Hypothalamus (tissue), 51 donors: ENCODE measurements around the gene RAB22A.
A peak's percentile ranks its signal among the peaks of the same experiment; 100 is the strongest.

Experiments used
- DNase-seq, 51 donors: peaks; one replicate each; lab custom pipeline; 2025; lab: John Stamatoyannopoulos, UW

RAB22A gene, protein sequence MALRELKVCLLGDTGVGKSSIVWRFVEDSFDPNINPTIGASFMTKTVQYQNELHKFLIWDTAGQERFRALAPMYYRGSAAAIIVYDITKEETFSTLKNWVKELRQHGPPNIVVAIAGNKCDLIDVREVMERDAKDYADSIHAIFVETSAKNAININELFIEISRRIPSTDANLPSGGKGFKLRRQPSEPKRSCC

DNA sequence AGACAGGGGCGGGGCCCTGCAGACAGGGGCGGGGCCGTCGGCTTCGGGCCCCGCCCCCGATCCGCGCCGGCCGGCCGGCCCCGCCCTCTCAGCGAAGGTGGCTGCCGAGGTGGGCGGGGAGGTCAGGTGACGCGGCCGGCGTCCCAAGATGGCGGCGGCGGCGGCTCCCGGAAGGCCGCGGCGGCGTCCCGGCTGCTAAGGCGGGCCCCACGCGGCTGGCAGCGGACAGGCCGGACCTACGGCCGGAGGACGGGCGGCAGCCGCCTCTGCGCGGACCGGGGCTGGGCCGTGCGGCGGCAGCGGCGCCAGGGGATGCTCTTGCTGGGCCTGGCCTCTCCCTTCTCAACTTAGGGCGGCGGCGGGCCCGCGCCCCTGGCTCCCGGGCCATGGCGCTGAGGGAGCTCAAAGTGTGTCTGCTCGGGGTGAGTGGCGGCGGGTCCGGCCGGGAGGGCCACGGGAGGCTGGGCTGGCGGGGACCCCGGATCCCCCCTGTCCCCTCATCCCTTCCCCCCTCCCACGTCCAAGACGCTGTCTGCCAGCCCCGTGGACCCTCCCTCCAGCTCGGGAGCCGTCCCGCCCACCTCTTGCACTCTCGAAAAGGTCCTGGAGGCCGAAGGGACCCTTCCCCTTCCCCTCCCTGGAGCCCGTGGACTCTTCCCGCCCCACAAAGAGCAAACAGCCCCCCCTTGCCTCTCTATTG is at the start of gene RAB22A:
Gene RAB22A, plus strand, starts transcription at position 125 of the 700 bp plus-strand sequence. Its CDS starts 262 bp downstream, at position 387.
- peak in 47 of 51 donors; percentile 17 to 83 (median 57) for DNase-seq

DNA sequence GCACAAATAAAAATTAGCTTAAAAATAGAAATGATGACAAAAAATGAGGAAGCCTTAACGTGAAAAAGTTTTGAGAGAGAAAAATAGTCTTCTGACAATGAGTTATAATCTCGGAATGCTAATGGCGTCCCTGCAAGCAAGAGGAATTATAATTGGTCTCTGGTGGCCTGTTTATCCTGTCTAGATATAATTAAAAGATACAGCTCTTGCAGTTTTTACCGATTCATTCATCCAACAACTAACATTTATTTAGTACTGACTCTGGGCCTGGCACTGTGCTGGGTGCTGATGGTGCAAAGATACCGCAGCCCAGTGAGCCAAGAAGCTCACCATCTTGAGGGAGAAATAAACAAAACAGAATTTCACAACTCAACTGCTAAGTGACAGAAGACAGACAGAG is 49.5 kb upstream of the RAB22A start:
- no peak for DNase-seq

DNA sequence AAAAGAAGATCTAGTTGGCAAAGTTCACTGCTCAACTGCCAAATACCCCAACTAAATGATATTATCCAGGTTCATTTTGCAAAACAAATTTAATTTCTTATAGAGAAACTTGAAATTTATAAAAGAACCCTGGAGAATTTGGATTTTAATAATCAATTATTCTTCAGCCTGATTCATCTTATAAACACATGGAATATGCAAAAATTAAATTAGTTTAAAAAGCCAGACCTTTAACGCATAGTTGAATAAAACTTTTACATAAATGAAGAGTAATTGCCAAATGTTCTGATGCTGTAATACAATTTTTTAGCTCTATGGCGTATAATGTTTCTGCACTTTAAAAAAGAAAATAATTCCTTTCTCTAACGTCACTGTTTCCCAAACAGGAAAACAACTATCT is 47.9 kb upstream of the RAB22A start:
- DNase-seq = no peak

DNA sequence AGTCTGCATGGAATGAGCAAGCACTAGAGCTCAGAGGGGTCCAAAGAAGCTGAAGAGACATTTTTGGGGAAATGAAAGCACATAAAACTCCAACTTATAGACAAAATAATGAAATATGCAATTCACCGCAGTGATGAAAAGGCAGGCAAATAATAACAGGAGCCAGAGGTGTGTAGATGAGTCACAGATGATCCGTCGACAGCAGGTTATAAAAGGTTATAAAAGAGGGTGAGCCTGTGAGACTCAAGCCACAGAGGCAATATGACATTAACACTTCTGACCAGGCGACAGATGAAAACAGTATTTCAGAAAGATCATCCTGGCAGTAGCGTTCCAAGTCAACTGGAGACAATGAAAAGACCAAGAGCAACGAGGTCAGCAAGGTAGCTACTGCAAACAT is 45.2 kb upstream of the RAB22A start:
- DNase-seq = no peak

DNA sequence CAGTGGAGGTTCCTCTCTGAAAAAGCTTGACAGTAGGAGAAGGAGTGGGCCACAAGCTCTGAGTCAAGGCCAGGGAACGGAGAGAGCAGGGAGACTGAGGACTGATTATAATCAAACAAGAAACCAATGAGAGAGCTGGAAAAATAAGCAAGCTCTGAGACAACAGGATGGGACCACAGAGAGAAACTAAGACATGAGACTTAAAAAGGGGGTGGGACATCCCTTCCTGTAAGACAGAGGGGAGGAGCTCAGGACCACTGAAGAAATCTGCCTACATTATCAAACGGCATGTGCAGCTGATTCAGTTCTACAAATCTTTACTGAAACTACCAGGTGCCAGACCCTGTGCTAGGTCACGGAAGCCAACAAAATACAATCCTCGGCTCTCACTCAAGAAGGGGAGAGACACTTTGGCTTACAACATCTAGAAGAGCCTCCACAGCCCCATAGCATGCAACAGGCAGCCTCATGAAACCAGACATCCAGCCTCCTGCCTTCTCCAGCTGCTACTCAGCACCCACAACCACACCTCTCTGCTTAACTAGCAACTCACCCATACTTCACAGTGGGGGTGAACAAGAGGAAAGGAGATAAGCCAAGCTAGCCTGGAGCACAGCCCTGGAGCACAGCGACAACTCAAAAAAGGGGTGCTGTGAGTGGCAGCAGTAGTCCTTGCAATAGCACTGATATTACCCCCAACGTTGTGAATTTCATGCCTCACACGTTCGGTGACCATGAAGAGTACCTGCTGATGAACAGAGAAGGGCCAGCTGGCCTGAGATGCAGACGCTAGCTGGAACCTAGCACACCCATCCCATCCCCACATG is 41.9 kb upstream of the RAB22A start:
- DNase-seq = no peak

DNA sequence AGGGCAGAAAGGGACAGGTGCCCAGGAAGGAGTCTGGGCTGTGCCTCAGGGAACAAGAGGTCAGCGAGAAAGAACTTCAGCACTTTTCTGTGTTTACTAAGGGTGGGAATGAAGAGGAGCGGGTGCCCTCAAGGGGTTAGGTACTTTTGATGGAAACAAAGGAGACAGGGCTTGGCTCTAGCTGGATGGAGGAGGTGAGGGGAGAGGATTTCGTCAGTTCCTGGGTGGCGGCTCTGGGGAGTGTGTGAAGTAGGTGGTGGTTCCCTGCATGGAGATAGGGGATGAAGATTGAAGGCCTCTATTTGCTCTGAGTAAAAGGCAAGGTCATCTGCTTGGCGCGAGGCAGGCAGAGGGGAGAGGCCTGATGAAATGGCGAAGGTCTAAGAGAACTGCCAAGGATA is 41.1 kb upstream of the RAB22A start:
- DNase-seq = no peak

DNA sequence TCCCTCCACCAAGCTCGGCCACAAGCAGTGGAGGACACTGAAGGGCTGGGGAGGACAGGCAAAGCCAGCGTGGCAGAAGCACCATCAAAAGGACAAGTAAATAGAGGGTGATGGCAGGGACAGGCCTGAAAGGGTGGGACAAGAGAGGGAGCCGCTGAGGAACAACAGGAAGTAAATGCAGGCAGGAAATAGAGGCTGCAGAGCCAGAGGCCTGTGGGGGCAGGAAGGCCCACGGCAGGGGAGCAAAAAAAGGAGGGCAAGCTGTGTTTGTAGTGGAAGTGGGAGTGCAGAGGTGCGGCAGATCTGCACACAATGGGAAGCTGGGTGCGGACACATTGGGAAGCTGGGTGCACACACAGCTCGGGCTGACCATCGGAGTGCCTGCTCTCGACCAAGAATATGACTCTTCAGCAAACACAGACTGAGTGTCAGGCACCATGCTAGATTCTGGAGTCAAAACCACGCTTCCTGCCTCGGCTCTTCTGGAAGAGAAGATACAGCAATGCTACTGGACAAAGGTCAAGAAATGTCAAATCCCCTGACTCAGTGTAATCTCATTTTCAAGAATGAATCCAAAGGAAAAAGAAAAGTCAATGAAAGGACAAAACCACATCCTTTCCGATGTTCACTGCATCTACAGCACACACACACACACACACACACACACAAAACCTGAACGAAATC is 40.4 kb upstream of the RAB22A start:
- no peak for DNase-seq

DNA sequence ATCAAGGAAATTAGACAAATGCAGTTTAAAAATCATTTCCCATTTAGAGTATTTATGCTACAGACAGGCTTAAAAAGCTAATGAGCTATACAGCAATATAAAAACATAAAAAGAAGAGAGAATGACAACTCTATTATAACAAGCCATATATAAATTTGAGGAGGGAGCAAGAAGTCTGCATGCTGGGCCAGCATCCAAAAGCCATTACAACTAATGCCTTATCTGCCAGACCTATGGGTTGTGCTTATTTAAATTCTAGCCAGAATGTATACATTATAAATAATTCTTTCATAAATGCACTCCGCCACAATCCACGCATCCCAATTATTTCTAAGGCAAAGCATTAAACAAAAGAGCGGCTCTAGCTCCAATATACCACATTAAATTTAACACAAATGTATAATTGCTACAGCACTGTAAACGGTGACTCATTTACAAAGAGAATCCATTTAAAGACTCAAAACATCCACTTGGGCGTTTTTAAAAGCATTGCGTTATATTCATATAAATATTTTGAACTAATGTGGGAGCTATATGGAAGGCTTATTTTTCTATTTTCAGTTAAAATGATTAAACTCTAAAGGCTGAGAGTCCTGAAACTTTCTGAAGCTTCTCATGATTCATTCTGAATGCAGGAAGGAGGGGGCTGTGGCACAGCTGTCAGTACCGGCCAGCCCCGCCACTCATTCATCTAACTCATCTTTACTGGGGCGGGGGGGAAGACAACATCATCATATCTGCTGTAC is 37.7 kb upstream of the RAB22A start:
- no peak for DNase-seq

DNA sequence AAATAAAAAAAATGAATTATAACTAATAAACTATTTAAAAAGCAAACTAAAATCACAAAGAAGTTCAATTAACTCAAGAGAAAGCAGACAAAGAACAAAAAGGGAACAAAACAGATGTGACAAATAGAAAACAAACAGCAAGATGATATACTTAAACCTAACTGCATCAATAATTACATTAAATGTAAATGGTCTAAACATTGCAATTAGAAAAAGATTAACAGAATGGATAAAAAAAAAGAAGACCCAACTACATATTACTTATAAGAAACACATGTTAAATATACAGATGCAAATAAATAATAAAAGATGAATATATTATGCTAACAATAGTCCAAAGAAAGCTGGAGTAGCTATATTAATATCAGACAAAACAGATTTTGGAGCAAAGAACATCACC is 35.1 kb upstream of the RAB22A start:
- DNase-seq = no peak

DNA sequence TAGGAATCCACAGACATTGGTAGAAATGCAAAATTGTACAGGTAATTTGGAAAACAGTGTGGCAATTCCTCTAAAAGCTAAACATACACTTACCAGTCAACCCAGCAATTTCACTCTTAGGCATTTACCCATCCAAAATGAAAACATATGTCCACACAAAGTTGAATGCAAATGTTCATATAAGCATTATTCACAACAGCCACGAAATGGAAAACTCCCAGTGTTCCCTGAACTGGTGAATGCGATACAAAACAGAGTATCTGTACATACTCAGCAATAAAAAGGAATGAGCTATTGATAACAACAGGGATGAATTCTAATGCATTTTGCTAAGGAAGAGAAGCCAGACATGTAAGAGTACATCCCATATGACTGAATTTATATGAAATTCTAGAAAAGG is 32.4 kb upstream of the RAB22A start:
- no peak for DNase-seq

DNA sequence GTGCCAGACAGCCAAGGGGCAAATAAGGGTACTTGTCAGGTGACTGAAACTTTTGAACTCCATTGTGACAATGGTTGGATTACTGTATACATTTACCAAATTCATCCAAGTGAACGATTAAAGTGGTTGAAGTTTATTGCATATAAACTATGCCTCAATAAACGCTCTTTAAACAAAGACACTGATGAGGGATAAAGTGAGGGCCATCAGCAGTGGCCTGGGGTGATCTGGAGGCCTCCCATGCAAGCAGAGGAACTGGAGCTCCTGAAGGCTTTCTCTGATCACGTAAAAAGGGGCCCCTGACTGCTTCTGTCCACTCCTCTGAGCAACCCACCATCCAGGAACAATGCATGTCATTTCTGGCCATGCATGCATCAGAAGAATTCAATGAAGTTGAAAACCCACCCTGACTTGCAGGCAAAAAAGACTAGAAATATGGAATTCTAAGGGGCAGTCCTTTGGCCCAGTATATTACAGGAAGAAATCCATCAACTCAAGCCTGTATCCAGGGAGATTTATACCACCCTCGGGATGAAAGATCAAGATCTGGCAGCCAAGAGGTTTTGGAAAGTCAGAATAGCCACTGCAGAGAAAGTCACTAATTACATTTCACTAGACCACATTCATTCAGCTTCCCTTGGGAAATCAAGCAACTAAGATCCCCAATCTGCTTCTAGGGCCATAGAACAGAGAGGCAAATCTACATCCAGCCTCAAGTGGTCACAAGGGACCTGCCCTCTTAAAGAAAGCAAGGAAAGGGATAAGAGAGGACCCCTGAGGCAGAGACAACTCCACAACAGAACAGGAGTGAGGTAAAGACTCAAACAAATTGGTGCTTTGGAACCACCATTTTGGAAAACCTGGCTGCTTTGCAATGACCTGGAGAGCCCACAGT is 31.7 kb upstream of the RAB22A start:
- no peak for DNase-seq

DNA sequence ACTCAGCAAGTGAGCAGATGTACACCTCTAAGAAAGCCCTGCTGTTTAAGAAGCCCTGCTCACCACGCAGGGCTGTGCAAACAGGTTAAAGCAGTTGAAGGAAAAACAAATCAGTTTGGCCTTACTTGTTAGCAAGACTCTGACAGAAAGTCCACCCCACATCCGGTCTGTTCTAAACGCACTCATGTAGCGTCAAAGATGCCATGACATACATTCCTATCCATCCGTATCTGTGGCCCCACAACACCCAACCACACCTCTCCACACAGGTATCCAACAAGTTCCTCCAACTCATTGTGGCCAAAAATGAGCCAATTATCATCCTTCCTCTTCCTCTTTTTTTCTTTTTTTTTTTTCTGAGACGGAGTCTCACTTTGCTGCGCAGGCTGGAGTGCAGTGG is 22.8 kb upstream of the RAB22A start:
- no peak for DNase-seq

DNA sequence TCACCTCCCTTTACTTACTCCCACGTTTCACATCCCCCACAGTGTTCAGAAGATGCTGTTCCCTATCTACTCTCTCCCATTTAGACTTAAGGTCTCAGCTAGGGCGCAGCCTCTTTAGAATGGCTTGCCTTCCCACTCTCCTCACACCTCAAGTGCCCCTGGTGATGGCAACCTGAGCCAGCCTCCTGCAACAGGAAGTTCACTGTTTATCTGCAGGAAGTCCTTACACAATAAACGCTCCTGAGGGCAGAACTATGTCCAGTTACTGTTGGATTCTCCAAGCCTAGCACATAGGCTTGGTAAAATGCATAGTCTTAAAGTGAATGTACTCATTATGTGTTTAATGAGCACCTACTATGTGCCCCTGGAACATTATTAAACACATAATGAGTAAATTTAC is 21.9 kb upstream of the RAB22A start:
- no peak for DNase-seq

DNA sequence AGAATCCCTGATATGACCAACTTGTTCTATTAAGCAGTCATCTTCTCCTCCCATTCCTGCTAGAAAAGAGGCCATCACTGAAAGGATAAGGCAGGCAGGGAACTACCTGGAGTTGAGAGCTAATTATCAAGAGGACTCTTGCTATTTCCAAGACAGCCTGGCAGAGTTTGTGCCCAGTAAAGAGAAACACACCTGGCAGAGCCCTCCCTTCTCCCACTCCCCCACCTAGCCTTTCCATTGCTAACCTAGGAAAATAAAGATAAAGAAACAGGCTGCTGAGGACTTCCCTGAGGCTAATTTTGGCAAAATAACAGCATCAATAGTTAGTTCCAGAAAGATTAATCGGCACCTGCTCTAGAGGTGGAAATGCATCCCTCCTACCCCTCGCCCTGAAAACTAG is 20.4 kb upstream of the RAB22A start:
- DNase-seq = no peak

DNA sequence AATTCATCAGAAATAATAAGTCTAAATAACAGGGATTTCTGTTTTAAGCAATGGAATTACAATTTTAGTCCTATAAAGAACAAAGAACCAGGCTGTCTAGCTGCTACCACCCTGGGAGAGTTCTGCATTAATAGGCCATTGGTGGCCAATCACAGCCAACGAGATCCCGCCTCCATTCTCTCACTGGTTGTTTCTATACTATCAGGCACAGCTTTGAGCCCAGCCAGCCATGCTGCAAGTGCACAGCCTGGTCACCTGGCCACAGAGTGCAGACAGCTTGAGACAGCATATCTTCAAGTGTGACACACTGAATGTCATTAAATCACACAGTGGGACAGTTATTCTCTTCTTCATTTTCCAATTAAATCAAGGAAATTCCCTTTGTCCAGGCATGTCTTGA is 16.1 kb upstream of the RAB22A start:
- DNase-seq = peak in 22 of 51 donors; percentile 5 to 71 (median 30)

DNA sequence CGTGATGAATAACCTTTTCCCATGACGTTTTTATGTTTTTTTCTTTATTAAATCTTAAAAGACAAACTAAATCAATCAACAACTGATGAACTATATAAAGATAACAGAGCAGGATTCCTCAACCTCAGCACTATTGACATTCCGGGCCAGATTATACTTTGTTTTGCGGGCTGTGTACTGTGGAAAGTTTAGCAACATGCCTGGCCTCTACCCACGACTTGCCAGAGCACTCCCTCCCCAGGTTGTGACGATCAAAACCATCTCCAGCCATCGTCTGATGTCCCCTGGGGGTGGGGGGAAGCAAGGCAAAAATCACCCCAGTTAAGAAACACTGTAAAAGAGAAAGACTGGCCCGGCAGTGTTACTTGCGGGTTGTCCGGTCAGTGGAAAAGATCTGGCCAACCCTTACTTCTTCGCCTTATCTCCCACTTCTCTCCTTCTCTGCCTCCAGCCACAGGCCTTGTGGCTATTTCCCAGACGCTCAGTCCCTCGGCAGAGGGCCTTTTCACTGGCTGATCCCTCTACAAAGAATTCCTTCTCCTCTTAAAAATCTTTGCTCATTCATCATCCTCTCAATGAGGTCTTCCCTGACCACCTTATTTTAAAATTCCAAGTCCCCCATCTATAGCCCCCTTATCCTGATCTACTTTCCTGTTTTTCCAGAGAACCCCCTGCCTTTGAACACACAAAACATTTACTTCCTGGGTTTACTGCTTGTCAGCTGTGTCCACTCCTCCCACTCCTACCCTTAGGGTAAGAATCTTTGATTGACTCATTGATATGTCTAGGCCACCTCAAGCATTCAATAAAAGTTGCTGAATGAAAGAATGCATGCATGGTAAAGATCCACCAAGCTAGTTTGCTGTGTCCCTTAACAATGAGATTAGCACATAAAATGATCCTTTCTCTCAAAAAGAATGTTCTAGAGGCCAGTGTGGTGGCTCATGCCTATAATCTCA is 14.7 kb upstream of the RAB22A start:
- DNase-seq = no peak

DNA sequence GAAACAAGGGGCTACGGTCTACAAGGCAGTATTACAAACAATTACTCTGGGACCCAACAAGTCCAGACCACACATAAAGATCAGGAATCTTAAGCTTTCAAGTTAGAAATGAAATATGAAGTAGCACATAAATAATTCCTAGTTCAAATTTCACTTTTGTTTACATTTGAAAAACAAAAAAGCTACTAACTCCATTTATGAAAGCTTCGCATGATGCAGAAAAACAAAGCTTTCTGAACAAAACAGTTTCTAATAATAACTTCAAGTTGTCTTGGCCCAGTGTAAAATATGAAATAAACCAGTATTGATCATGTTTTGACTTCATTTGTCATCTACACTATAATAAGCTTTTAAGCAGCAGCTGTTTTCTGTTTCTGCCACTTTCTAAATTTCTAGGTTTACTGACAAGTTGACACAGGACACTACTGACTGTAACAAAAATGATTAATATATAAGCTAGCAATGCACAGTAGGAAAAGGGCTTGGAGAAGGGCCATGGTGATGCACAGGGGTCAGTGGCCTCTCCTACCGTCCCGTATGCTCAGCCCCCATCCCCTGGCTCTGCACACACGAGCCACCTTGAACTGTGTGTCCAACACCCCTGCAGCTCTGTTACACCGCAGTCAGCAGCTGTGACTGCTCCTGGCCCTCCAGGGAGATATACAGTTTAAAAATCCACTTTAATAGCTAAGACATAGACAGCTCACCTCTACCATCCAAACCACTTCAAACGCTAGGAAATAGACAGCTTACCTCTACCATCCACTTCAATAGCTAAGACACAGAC is 13.3 kb upstream of the RAB22A start:
- DNase-seq = no peak
